Epithelial cell of proximal tubule (primary cell): Measurements from ENCODE around the gene NXF1. TPM values are rescaled to one million over a fixed set of nuclear protein-coding genes. Genes with fewer than 3 reads are reported as not detected.

ENCODE experiments used
- DNase-seq: peaks from one replicate; pipeline ENCODE4 v3.0.0-alpha.2; 2011; ENCODE audit warnings: low read depth
- H3K4me3 ChIP-seq: 2 replicates; pipeline ENCODE4 v1.5.1; 2011; ENCODE audit warnings: low read depth, mild to moderate bottlenecking, low read length
- CTCF ChIP-seq: conservative IDR thresholded peaks from 2 replicates; pipeline ENCODE4 v1.5.1; 2012; ENCODE audit warnings: low read depth, mild to moderate bottlenecking, low read length
- total RNA-seq: library from RNA; depleted of rRNA; stranded (reverse); fragments of >200 nt; gene quantifications from 2 replicates; pipeline ENCODE4 v1.2.3, GENCODE V29; 2015

Gene NXF1
- total RNA-seq, 1 donor from 2014 or later: 49.4 TPM

DNA sequence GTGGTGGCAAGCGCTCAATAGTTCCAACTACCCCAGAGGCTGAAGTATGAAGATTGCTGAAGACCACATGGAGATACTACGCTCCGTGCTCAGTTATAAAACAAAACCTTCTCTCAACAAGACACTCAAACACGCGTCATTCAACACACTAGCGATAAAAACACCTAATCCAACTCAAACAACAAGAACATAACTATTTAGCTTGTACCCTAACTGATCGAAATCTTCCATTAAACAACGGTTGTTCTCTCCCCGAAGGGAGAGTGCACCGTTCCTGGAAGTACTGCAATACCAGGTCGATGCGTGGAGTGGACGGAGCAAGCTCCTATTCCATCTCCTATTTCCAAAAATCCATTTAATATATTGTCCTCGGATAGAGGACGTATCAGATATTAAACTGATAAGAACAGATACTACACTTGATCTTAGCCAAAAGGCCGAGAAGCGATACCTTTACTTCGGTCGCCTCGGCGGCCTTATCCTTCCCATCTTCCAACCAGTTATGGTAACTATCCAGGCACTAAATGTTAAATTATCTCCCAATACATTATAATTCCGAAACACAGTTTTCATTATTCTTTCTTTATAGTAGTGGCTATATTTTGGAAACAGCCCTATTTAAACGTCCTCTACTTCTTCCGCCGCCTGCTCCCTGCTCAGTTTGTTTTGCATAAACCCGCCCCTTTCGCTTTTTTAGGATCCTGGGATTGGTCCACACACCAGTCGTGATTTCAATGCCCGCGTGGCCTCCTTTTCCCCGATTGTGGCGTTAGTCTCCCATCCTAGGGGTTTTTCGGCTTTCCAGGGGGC, 36.3 kb upstream of the NXF1 start:
- DNase-seq: peak; percentile 100
- H3K4me3 ChIP-seq: peak overlapping the region; percentile 97
- no peak for TF ChIP-seq CTCF

GRCh38 chr11:62840721-62841360, 35.6 kb upstream of the NXF1 start:
- DNase-seq: peak; percentile 66

DNA sequence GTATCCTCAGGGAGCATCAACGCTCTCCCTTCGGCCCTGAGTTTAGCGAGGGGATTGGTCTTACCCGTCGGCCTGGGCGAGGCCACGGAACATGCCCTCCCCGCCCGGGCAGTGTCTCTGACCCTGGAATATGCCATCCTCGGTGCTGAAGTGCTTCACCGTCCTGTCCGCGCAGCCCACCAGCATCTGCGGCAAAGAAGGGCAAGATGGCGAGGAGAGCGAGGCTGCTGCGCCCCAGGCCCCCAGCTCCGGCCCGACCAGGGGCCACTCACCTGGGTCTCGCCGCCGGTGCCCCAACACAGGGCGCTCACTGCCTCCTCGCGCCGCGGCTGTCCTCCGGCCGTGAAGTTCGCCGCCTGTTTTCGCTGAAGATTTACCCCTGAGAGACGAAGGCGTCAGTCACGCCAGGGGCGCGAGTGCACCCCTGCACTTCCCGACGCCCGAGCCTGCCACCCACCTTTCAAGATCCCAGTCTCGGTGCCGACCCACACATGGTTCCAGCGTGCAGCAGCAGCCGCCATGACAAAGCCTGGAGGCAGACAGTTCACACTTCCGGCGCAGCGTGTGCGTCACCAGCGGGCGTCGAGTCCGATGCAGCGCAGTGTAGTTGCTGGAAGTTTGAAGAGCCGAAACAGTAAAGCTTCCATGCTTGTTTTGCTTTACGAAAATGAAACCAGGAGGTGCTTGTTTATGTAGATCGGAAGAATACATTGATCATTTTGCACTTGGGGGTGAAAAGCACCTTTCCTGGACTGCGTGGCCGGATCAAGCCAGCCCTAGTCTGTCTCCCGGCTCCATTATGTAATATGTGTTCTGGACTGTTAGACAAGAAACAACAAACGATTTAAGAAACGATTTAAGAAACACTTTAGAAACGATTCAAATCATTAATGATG, 34.1 kb upstream of the NXF1 start, which contains the start of gene WDR74:
TSS of gene WDR74 (minus strand) at position 541 of the 896 bp plus-strand sequence. CDS start at position 521, 20 bp downstream.
- peak within 1 kb of the TSS; percentile 97 for H3K4me3 ChIP-seq
- peak; percentile 56 for DNase-seq
- no peak for TF ChIP-seq CTCF

More at GRCh38 chr11:62840721-62841360, 35.6 kb upstream of the NXF1 start:
- H3K4me3 ChIP-seq: peak overlapping the region; percentile 97

GRCh38 chr11:62835336-62835735, 30.1 kb upstream of the NXF1 start:
- no peak for DNase-seq
- H3K4me3 ChIP-seq: no peak overlapping the region
- TF ChIP-seq CTCF: no peak

- no peak for TF ChIP-seq CTCF
- peak within 1 kb of the TSS; percentile 97 for H3K4me3 ChIP-seq
- no peak for DNase-seq
Measured at GRCh38 chr11:62832336-62833234, 27.3 kb upstream of the NXF1 start, which contains the start of gene TEX54. Gene TEX54, minus strand, starts transcription at chr11:62832841.

GRCh38 chr11:62831520-62832335, 26.5 kb upstream of the NXF1 start, which contains the start of gene STX5:
Gene STX5, minus strand, starts transcription at chr11:62832051. Its CDS starts 808 bp downstream, at chr11:62831243.
- H3K4me3 ChIP-seq: peak within 1 kb of the TSS; percentile 97
- TF ChIP-seq CTCF: no peak
- peak; percentile 84 for DNase-seq
